Measurements from ENCODE around the gene LPP.

DNA sequence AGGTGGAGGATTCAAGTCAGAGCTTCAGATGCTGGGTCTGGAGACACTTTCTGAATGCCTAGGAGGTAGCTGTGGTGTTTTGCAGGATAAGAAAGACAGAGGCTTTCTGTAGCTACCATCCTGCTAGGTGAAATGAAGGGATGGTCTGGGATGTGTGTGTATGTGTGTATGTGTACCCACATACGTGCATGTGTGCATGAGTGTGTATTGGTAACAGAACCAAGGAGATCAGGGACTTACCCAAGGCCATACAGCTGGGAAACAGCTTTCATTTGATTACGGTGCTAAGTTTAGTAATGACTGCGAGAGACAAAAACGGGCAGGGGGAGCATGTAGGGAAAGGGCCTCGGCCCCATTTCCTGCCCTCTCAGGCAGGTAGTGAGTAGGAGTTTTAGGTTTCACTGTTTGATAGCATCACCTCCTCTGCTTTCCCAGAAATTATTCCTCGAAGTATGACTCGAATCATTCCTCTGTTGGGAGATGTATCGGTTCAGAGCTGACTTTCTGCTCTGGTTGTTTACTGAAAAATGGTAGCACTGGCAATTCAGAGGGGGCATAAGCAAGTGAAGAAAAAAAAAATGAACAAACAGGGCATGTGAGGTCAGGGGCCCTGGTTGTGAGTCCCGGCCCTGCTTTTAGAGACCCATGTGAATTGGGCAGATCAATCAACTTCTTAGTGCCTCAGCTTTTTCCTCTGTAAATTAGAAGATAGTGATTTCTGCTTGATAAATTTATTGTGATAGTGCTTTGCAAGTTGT, 130.7 kb downstream of the LPP start:
- TF ChIP-seq CTCF (IDR thresholded peaks at IDR 0.05; ENCODE audit: insufficient read depth, low read length, poor library complexity, severe bottlenecking) (no peak), EZH2phosphoT487 (conservative IDR thresholded peaks at IDR 0.05; ENCODE audit: low read length) (no peak)

Measured in SU-DHL-6 (cell line).